HEK293 (cell line): ENCODE results near the gene SLC6A9.

Source experiments
- BCL11A ChIP-seq: fragments of 450-650 bp; formaldehyde crosslinking; IDR thresholded peaks from 2 replicates; pipeline ENCODE4 v1.5.1; 2016; ENCODE audit warnings: low read depth, missing biosample characterization, missing genetic modification characterization
- CTCF ChIP-seq: fragments of 450-650 bp; formaldehyde crosslinking; IDR thresholded peaks from 2 replicates; pipeline ENCODE4 v1.5.1; 2016; ENCODE audit warnings: missing biosample characterization, missing genetic modification characterization
- ZNF223 ChIP-seq: fragments of 450-650 bp; formaldehyde crosslinking; IDR thresholded peaks from 2 replicates; pipeline ENCODE4 v1.5.1; 2016; ENCODE audit warnings: missing biosample characterization, missing genetic modification characterization
- ZNF24 ChIP-seq: fragments of 450-650 bp; formaldehyde crosslinking; IDR thresholded peaks from 2 replicates; pipeline ENCODE4 v1.5.1; 2016; ENCODE audit warnings: missing biosample characterization, missing genetic modification characterization
- ZNF324 ChIP-seq: fragments of 450-650 bp; formaldehyde crosslinking; IDR thresholded peaks from 2 replicates; pipeline ENCODE4 v1.5.1; 2016; ENCODE audit warnings: missing biosample characterization, missing genetic modification characterization
- ZNF76 ChIP-seq: fragments of 450-650 bp; formaldehyde crosslinking; IDR thresholded peaks from 2 replicates; pipeline ENCODE4; 2016; ENCODE audit warnings: low read depth, missing biosample characterization, missing genetic modification characterization, borderline replicate concordance
- ZSCAN16 ChIP-seq: fragments of 450-650 bp; formaldehyde crosslinking; IDR thresholded peaks from 2 replicates; pipeline ENCODE4 v1.5.1; 2016; ENCODE audit warnings: missing biosample characterization, missing genetic modification characterization
- TF ChIP-seq, protein P1 (sequence below): fragments of 450-650 bp; formaldehyde crosslinking; IDR thresholded peaks from 2 replicates; pipeline ENCODE4 v1.5.1; 2016; ENCODE audit warnings: missing biosample characterization, missing genetic modification characterization

GRCh38 chr1:43958351-43959255, 72.7 kb downstream of the SLC6A9 start:
- TF ChIP-seq CTCF (tag by site-specific recombination), result no peak
- TF ChIP-seq ZNF76 (tag by site-specific recombination), result no peak
- TF ChIP-seq ZNF324 (tag by site-specific recombination), result peak; percentile 56; the same call in 1 of the 2 replicates
- no peak for TF ChIP-seq ZSCAN16
- TF ChIP-seq BCL11A, result no peak
- no peak for TF ChIP-seq ZNF223 (tag by site-specific recombination)
- TF ChIP-seq ZNF24 (tag by site-specific recombination), result no peak
- TF ChIP-seq, protein P1, sequence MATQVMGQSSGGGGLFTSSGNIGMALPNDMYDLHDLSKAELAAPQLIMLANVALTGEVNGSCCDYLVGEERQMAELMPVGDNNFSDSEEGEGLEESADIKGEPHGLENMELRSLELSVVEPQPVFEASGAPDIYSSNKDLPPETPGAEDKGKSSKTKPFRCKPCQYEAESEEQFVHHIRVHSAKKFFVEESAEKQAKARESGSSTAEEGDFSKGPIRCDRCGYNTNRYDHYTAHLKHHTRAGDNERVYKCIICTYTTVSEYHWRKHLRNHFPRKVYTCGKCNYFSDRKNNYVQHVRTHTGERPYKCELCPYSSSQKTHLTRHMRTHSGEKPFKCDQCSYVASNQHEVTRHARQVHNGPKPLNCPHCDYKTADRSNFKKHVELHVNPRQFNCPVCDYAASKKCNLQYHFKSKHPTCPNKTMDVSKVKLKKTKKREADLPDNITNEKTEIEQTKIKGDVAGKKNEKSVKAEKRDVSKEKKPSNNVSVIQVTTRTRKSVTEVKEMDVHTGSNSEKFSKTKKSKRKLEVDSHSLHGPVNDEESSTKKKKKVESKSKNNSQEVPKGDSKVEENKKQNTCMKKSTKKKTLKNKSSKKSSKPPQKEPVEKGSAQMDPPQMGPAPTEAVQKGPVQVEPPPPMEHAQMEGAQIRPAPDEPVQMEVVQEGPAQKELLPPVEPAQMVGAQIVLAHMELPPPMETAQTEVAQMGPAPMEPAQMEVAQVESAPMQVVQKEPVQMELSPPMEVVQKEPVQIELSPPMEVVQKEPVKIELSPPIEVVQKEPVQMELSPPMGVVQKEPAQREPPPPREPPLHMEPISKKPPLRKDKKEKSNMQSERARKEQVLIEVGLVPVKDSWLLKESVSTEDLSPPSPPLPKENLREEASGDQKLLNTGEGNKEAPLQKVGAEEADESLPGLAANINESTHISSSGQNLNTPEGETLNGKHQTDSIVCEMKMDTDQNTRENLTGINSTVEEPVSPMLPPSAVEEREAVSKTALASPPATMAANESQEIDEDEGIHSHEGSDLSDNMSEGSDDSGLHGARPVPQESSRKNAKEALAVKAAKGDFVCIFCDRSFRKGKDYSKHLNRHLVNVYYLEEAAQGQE, result no peak
